Gastroesophageal sphincter (tissue), 3 donors: ENCODE measurements around the gene KIAA1217.

Experiments used
- POLR2A ChIP-seq, 2 donors: fragments of 450-650 bp; IDR thresholded peaks; one replicate each; pipeline ENCODE4 v1.6.1; 2017; ENCODE audit warnings: antibody characterized with exemption in 2 of 2, mild to moderate bottlenecking in 2 of 2, moderate library complexity in 1 of 2
- POLR2AphosphoS5 ChIP-seq: sonication (generic); formaldehyde crosslinking; IDR thresholded peaks from one replicate; pipeline ENCODE4 v1.6.1; 2017; ENCODE audit warnings: antibody characterized with exemption
- TF ChIP-seq, protein P1 (sequence below), 4 experiments: fragments of 200-600 bp in 2 of 4; fragments of 450-650 bp in 2 of 4; sonication (generic) in 1 of 4; IDR thresholded peaks; one replicate each; pipeline ENCODE4 v1.5.1; 2017 to 2019; ENCODE audit warnings: antibody characterized with exemption in 4 of 4, mild to moderate bottlenecking in 2 of 4, moderate library complexity in 2 of 4

DNA sequence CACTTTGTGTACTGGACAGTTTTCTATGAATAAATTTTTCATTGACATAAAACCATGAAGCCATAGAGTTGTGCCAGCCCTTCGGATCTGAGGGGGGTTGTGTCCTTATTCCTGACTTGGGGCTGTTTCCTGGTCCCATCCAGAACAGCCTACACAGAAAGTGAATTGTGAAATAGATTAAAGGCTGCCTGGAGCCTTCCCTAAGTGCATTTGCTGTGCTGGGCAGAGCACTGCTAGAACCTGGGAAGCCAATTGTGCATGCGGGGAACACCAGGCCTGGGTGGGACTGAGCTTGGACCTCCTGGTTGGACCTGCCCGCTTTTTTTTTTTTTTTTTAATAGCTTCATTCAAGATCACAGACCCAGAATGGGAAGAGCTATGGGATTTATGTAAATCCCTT is 275.8 kb downstream of the KIAA1217 start:
- TF ChIP-seq, protein P1, sequence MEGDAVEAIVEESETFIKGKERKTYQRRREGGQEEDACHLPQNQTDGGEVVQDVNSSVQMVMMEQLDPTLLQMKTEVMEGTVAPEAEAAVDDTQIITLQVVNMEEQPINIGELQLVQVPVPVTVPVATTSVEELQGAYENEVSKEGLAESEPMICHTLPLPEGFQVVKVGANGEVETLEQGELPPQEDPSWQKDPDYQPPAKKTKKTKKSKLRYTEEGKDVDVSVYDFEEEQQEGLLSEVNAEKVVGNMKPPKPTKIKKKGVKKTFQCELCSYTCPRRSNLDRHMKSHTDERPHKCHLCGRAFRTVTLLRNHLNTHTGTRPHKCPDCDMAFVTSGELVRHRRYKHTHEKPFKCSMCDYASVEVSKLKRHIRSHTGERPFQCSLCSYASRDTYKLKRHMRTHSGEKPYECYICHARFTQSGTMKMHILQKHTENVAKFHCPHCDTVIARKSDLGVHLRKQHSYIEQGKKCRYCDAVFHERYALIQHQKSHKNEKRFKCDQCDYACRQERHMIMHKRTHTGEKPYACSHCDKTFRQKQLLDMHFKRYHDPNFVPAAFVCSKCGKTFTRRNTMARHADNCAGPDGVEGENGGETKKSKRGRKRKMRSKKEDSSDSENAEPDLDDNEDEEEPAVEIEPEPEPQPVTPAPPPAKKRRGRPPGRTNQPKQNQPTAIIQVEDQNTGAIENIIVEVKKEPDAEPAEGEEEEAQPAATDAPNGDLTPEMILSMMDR (IDR thresholded peaks at IDR 0.05): no peak
- no peak for TF ChIP-seq POLR2A (IDR thresholded peaks at IDR 0.05)
- TF ChIP-seq POLR2AphosphoS5: no peak
